ENCODE measurements around the gene NTM. TPM values are rescaled to one million over a fixed set of nuclear protein-coding genes. Genes with fewer than 3 reads are reported as not detected.

NTM gene
- total RNA-seq, 4 donors from 2014 or later: 3.6 to 11.8 (median 7.8) TPM

DNA sequence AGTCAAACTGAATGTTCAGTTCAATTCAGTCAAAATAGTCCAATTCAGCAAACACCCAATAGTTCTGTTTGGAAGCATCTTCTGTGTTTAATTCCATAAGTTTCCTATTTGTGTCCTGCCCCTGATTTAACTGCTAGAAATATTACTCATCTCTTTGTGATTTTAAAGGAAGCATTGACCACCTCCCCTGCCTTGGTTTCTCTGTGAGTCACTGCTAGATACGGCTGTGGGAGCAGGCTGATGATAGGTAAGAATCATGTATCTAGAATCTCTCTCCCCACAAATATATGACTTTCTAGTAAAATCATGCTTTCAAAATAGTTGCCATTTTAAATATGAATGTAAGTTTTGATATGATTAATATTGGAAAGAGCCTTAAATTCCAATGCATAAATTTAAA is 888.5 kb downstream of the NTM start:
- 78 to 100% methylated on average over 1 of the region's 1 CpG for WGBS, 2 donors (ENCODE audit: low coverage in 1 of 2)
- H3K27ac ChIP-seq: no peak overlapping the region
- ATAC-seq: no peak

DNA sequence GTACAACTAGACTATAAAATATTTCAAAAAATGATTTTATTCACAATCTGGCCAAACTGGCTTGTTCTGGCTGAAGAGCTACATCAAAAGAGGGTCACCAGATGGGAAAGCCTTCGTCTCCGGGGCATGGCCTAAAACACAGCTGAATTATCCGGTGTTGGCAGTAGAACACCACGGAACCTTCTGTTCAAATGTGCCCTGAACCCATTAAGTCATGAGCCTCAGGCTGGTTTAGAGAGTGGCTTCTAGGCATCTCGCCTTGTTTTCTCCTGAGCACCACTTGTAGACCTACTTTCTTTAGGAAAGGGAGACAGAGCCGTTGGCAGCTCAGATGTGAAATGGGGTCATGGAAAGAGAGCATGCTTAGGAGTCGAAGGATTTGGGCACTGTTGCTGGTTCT is 890.2 kb downstream of the NTM start:
- Histone ChIP-seq H3K4me3 (no peak overlapping the region), H3K27ac (no peak overlapping the region), H3K27me3 (no peaks in the 10 kb centered on the region), H3K36me3 (no peaks in the 10 kb centered on the region), H3K9me3 (no peaks in the 10 kb centered on the region), H3K4me1 (no peaks in the 10 kb centered on the region)
- ATAC-seq: no peak
- TF ChIP-seq, protein P1, sequence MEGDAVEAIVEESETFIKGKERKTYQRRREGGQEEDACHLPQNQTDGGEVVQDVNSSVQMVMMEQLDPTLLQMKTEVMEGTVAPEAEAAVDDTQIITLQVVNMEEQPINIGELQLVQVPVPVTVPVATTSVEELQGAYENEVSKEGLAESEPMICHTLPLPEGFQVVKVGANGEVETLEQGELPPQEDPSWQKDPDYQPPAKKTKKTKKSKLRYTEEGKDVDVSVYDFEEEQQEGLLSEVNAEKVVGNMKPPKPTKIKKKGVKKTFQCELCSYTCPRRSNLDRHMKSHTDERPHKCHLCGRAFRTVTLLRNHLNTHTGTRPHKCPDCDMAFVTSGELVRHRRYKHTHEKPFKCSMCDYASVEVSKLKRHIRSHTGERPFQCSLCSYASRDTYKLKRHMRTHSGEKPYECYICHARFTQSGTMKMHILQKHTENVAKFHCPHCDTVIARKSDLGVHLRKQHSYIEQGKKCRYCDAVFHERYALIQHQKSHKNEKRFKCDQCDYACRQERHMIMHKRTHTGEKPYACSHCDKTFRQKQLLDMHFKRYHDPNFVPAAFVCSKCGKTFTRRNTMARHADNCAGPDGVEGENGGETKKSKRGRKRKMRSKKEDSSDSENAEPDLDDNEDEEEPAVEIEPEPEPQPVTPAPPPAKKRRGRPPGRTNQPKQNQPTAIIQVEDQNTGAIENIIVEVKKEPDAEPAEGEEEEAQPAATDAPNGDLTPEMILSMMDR (IDR thresholded peaks at IDR 0.05): no peak
- TF ChIP-seq POLR2A (IDR thresholded peaks at IDR 0.05): no peak
- TF ChIP-seq EP300 (IDR thresholded peaks at IDR 0.05): no peak
- TF ChIP-seq POLR2AphosphoS5 (IDR thresholded peaks at IDR 0.05): no peak
- 82 to 93% methylated on average over 3 to 7 of the region's 7 CpGs for WGBS, 2 donors (ENCODE audit: low coverage in 1 of 2)

More for the DNA sequence above, 888.5 kb downstream of the NTM start:
- Histone ChIP-seq H3K27me3 (no peaks in the 10 kb centered on the region), H3K9me3 (no peaks in the 10 kb centered on the region), H3K4me1 (no peaks in the 10 kb centered on the region), H3K4me3 (no peak overlapping the region), H3K36me3 (no peaks in the 10 kb centered on the region)
- TF ChIP-seq EP300 (IDR thresholded peaks at IDR 0.05) (no peak), POLR2AphosphoS5 (IDR thresholded peaks at IDR 0.05) (no peak), POLR2A (IDR thresholded peaks at IDR 0.05) (no peak)
- TF ChIP-seq, protein P1 (IDR thresholded peaks at IDR 0.05): no peak

DNA sequence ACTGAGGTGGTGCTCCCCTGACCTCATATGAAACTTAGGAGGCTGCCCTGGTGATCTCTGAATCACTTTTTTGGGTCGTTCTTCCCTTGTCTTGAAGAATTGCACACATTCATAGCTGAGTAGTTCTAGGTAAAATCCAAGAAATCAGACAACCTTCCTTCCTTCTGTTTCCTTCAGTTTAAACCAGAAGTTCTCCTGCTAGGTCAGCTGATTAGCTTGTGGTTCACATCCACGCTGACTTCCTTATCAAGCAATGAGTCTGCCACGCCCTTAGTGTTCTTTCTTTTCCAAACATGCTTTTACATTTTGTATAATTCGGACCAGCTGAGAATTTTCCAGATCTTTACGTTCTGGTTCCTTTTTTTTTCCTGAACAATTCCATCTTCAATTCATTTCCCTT is 892.8 kb downstream of the NTM start:
- no peak for ATAC-seq

DNA sequence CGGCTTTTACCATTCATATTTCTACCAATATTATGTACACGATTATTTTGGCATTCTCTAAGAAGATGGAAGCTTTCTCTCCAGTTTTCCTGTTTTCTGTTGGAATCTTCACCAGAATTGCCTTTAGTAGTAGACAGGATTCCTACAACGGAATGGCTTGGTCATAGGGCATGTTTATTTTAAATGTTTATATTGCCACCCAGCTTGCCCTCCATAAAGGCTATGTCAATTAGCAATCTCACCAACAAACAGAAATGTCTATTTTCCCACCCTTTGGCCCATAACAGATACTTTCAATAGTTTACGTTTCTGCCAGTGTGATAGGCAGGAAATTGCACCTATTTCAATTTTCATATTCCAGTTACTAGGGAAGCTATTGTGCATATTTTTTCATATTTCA is 893.5 kb downstream of the NTM start:
- Histone ChIP-seq H3K36me3 (no peaks in the 10 kb centered on the region), H3K4me1 (no peaks in the 10 kb centered on the region), H3K27me3 (no peaks in the 10 kb centered on the region), H3K9me3 (no peaks in the 10 kb centered on the region), H3K4me3 (no peak overlapping the region), H3K27ac (no peak overlapping the region)
- no peak for TF ChIP-seq POLR2A (IDR thresholded peaks at IDR 0.05)
- no peak for TF ChIP-seq EP300 (IDR thresholded peaks at IDR 0.05)
- TF ChIP-seq, protein P1 (IDR thresholded peaks at IDR 0.05): no peak
- no peak for TF ChIP-seq POLR2AphosphoS5 (IDR thresholded peaks at IDR 0.05)
- ATAC-seq: no peak
- WGBS, 2 donors (ENCODE audit: low coverage in 1 of 2): 65 to 88% methylated on average over 4 of the region's 4 CpGs

More for the DNA sequence above, 892.8 kb downstream of the NTM start:
- H3K4me1 ChIP-seq: no peaks in the 10 kb centered on the region
- no peaks in the 10 kb centered on the region for H3K27me3 ChIP-seq
- H3K27ac ChIP-seq: no peak overlapping the region
- 46 to 83% methylated on average over 2 to 5 of the region's 5 CpGs for WGBS, 2 donors (ENCODE audit: low coverage in 1 of 2)
- no peak overlapping the region for H3K4me3 ChIP-seq
- no peaks in the 10 kb centered on the region for H3K36me3 ChIP-seq
- no peak for TF ChIP-seq POLR2AphosphoS5 (IDR thresholded peaks at IDR 0.05)
- no peak for TF ChIP-seq EP300 (IDR thresholded peaks at IDR 0.05)
- TF ChIP-seq, protein P1 (IDR thresholded peaks at IDR 0.05): no peak
- no peak for TF ChIP-seq POLR2A (IDR thresholded peaks at IDR 0.05)
- H3K9me3 ChIP-seq: no peaks in the 10 kb centered on the region

DNA sequence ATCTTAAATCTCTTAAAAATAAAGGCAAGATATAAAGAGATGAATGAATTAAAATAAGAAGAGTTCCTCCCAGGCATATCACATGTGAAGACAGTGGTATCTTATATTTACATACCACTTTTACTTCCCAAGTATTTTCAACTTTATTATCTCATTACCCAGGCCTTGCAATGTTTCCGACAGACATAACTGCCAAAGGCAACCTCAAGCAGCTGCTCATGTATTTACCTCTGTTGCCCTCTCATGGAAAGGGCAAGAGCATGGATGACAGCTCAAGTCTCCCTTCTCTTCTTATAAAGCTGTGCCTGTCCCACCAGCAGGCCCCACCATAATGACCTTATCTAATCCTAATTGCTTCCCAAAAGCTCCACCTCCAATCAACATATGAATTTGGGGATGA is 894.2 kb downstream of the NTM start:
- 82 to 86% methylated on average over 1 of the region's 1 CpG for WGBS, 2 donors (ENCODE audit: low coverage in 1 of 2)
- no peak for ATAC-seq
- Histone ChIP-seq H3K9me3 (no peaks in the 10 kb centered on the region), H3K4me3 (no peak overlapping the region), H3K36me3 (no peaks in the 10 kb centered on the region), H3K4me1 (no peaks in the 10 kb centered on the region), H3K27me3 (no peaks in the 10 kb centered on the region), H3K27ac (no peak overlapping the region)
- TF ChIP-seq POLR2AphosphoS5 (IDR thresholded peaks at IDR 0.05) (no peak), EP300 (IDR thresholded peaks at IDR 0.05) (no peak), POLR2A (IDR thresholded peaks at IDR 0.05) (no peak)
- TF ChIP-seq, protein P1 (IDR thresholded peaks at IDR 0.05): no peak
